Stimulated activated CD4-positive, alpha-beta T cell treated with anti-CD3 and anti-CD28 coated beads, Interleukin-15, amount 100 ng/mL, for 48 hours (primary cell): ENCODE data around the gene MAP3K9.
"Not testable (repeated sequence)": the region's sequence is repeated elsewhere in the genome, so short reads cannot be mapped to it uniquely, and the experiment has no call there.

Source experiments
- DNase-seq, 2 donors: peaks; one replicate each; pipeline ENCODE4 v3.0.0-alpha.2; 2020; ENCODE audit warnings: low read depth in 2 of 2

MAP3K9 gene

DNA sequence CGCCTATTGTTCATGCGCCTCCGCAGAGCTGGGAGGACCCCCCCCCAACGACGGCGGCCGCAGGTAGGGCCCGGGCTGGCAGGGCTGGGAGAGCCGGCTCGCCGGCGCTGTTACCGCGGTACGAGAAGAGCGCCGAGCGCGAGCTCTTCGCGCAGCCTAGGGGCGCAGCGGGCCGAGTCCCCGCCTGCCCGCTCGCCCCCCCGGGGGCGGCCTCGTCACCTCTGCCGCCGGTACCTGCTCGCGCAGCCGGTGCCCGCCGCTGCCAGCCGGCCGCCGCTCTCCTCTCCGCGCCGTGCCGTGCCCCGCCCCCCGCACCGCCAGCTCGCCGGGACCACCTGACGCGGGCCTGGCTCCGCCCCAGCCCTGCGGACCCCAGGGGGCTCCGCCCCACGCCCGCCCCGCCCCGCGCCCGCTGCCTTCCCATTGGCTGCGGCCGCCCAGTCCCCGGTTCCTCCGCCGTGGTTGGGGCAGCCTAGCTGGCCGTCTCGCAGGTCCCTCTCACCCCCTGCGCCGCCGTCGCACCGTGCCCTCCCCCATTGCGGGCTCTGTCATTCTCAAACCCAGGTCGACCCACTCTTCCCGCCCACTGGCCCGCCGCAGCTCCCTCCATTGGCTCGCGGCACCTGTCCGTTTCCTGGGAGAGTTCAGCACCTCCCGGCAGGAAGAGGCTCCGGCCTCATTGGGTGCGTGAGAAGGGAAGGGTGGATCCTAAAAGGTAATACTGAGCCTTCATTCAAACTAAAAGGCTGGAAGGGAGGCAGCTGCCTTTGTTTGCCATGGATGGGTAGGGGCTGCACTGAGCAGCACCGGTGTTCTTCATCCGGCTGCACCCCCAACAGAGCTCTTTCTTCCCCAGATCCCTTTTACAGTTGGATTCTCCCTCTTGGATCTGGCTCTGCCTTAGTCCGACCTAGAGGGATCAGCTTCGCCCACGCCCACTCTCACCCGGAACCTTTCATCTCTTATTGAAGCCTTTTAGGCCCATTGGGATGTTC, at the start of gene MAP3K9:
Gene MAP3K9, minus strand, starts transcription at position 289 of the 995 bp plus-strand sequence. CDS start 342 bp downstream, outside the sequence.
- DNase-seq = peak; percentile 89 to 93

DNA sequence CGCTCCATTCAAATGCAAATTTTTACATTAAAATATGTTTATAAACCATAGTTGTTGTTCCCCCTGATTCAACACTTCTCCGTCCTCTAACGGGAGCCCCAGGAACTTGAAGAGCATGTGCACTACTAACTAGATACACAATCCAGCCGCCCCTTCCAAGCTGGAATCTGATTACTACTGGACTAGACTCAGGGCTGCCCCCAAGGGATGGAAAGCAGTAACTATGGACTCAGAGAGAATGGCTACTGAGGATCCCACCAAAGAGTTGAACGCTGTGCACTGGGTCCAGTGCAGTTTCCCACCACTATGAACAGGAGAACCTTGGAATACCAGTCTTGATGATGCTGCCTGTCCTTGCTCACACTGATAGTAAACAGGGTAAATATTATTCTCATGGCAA, 49.3 kb upstream of the MAP3K9 start:
- DNase-seq = no peak

DNA sequence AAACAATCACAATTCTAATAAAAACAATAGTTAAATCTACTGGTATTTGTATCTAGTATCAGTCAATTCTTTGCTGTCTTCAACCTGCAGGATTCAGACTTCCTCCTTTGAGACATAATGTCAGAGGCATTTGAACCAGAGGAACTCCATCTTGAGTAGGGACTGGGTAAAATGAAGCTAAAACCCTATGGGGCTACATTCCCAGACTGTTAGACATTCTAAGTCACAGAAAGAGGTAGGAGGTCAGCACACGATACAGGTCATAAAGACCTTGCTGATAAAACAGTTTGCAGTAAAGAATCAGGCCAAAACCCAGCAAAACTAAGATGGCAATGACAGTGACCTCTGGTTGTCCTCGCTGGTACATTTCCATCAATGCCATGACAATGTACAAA, 48.2 kb upstream of the MAP3K9 start:
- DNase-seq = no peak

DNA sequence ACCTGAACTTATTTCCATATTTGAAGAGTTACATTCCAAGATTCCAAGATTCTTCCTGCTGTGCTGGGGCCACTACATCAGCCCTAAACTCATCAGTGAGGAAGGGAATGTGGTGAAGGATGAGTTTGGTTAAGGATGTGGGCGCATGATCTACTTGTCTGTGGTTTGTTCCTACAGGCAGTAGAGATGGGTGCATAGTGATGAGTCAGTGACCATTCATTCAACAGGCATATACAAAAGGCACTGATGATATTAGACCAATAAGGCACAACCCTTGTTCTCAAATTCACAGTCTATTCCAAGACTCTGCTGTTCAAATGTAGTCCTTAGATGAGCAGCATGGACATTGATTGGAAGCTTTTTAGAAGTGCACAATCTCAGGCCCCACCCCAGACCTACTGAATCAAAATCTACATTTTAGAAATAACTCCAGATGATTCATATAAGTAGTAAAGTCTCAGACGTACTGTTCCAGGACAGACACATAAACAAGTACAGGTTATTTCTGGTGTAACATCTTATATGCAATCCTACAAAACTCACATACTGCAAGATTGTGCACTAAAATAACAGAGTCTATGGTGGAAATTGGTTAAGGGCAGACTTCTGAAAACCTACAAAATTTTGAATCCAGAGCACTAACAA, 47.7 kb upstream of the MAP3K9 start:
- peak in 1 of 2 donors; percentile 22 for DNase-seq

DNA sequence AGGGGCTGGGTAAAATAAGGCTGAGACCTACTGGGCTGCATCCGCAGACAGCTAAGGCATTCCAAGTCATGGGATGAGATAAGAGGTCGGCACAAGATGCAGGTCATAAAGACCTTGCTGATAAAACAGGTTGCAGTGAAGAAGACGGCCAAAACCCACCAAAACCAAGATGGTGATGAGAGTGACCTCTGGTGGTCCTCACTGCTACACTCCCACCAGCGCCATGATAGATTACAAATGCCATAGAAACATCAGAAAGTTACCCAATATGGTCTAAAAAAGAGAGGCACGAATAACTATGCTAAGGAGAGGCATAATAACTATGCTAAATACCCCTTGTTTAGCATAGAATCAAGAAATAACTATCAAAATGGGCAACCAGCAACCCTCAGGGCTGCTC, 46.2 kb upstream of the MAP3K9 start:
- DNase-seq = no peak

DNA sequence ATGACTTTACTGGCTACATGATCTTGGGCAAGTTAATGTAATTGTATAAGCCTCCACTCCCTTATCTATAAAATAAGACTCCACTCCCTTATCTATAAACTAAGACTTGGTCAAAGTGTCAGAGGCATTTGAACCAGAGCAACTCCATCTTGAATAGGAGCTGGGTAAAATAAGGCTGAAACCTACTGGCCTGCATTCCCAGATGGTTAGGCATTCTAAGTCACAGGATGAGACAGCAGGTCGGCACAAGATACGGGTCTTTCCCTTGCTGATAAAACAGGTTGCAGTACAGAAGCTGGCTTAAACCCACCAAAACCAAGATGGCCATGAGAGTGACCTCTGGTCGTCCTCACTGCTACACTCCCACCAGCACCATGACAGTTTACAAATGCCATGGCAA, 44.3 kb upstream of the MAP3K9 start:
- DNase-seq = not testable (repeated sequence)

DNA sequence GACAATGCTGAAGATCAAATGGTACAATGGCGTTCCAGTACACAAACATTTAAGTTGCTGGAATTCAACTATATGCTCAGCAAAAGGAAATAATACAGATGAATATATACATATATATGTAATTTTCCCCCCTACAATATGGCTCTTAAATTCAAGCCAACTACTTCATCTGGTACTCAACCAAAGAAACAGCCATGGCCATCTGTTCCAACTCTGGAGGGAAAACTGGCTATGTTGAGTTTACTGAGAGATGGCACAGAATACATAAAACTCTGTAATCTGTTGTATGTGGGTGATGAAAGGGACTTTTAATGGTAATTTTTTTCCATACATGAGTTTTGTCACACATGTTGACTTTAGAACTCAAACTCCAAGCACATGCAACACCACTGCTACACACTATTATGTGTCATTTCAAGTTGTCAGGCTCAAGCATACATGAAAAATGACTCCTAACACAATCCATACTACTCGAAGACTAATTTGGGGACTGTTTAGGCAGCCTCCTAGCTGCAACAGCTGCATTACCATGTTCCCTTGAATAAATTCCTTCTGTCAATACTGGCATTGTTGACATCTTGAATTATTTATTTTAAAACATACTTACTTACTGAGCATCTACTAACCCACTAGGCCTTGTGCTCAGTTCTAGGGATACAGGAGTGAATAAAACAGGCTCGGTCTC, 38.2 kb upstream of the MAP3K9 start:
- DNase-seq = no peak

DNA sequence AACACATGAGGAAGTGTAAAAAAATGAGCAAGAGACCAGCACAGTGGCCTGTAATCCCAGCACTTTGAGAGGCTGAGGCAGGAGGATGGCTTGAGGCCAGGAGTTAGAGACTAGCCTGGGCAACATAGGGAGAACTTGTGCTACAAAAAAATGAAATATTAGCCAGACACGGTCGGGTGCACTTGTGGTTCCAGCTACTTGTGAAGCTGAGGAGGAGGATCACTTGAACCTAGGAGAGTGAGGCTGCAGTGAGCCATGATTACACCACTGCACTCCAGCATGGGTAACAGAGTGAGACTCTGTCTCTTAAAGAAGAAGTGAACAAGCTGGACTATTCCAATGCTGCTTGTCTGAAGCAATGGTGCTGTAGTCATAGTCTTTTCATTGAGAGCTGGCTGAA, 36.3 kb upstream of the MAP3K9 start:
- DNase-seq = no peak

DNA sequence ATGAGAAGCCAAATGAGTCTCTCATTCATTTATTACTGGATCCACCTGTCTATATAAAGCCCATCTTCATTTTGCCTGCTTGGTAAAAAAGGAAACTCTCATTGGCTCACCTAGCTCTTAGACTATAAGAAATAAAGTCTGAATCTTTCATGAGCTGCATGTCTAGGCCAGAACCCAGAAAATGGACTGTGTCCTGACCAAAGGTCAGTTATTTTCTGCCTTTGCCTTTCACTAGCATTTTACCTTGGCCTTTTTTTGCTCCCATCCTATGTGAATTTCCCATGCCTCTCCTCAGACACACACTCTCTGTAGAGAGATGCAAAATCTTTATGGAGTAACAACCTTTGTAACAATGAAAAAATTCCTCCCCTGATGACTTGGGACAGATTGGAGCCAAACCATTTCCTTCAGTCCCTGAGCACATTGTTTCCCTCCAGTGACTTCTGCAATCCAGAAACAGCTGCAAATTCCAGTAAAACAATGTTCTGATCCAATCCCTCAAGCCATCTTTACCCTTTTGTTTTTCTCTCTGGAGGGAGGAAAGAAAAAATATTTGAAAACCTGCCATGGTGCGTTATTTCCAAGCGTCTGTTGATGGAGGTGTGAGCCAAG, 33.6 kb upstream of the MAP3K9 start:
- DNase-seq = no peak

DNA sequence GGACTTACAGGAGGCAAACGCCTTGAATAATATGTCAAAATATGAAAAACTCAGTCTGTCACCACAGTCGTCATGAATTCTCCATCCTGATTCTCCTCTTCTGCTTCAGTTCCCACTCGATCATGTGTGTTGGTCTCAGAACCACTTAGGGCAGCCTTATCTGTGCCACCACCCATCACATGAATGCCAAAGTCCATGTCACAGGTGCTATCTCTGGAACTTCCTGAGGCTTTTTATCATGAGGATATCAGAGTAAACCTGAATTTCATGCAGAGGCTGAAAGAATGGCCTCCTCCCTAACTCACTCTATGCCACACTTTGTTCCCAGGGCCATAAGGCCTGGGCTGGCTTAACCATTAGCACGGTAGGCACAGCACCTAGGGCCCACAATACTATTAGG, 28.8 kb upstream of the MAP3K9 start:
- DNase-seq = no peak

DNA sequence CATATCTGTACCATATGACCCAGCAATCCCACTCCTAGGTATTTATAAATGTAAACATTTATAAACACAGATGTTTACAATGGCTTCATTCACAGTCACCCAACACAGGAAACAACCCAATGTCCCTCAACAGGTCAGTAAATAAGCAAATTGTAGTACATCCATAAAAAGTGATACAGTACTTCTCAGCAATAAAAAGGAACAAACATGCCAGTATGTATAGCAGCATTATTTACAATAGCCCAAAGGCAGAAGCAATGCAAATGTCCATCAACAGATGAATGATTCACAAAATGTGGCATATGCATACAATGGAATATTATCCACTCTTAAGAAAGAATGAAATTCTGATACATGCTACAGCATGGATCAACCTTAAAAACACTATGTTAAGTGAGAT, 27.6 kb upstream of the MAP3K9 start:
- DNase-seq = no peak

DNA sequence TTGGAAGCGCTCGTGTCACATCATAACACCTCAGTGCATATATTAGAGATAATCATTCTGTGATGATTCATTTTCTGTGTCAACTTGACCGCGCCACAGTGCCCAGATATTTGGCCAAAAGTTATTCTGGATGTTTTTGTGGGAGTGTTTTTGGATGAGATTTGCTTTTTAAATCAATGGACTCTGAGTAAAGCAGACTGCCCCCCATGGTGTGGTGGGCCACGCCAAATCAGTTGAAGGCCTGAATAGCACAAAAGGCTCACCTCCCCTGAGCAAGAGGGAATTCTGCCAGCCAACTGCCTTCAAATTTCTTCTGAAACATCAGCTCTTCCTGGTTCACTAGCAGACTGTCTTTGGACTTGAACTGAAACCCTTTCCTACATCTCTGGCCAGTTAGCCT, 24.6 kb upstream of the MAP3K9 start:
- DNase-seq = no peak

DNA sequence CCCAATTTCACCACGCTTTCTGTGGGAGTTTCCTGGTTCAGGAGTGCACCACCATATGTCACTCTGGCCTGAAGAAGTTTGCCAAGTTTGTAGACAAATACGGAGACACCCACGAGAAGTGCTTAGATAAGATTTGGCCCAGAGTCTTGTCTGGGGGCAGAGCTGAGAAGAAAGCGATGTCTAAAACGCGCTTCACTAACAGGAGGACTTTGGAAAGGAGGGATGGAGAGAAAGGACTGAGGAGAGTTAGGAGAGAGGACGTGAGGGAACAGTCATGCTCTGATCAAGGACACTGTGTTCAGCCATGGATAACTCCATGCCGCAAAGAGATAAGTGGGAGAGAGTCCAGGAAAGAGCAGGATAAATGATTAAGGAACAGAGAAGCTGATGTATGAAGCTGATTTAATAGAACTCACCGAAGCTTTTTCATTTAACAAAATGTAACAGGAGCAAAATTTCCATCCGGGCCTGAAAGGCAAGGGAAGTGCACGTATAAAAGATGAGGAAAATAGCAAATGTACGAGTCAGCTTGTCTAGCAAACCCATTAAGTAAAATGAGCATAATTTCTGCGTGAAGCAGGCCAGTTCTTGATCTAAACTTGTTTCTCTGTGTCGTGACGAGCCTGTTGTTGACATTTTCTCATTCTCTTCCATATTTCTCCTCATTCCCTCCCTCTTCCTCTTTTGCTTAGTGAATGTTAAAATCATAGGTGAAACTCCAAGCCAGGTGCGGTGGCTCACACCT, 23.4 kb upstream of the MAP3K9 start:
- DNase-seq = no peak

DNA sequence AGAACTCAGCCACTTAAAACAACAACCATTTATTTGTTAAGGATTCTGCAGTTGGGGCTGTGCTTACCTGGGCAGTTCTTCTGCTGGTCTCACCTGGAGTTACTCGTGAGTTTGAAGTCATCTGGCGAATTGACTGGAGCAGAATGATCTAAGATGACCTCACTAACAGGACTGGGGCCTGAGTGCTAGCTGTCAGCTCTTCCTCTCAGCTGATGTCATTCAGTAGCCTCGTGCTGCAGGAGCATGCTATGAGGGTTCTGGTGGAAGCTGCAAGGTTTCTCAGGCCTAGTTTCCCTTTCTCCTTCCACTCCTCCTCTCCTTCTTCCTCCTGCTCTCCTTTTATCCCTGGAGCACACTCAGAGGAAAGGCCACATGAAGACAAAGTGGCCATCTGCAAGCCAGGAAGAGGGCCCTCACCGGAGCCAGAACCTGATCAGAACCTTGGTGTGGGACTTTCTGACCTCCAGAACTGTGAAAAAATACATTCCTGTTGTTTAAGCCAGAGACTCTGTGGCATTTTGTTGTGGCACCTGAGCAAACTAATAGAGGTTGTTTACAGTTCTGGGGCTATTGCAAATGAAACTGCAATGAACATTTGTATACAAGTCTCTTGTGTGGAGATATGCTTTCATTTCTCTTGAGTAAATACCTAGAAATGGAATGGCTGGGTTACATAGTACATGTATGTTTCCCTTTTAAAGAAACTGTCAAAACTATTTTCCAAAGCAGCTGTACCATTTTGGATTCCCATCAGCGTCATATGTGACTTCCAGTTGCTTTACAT, 21.9 kb upstream of the MAP3K9 start:
- no peak for DNase-seq

DNA sequence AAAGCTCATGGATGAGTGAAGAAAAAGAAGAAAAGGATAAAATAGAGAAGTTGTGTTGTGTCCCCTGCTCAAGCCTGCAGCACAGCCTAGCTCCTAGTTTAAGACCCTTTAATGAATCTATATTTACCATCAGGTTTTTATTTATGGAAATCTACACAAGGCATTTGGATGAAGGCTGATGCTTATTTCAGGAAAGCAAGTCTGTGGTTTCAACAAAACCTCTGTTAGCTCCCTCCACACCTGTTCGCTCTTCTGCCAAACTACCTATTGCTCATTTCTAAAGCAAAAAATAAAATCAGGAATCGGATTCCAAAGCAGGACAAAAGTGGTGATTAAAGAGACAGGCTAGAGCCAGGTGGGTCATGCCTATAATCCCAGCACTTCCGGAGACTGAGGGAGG, 18.9 kb upstream of the MAP3K9 start:
- DNase-seq = no peak

DNA sequence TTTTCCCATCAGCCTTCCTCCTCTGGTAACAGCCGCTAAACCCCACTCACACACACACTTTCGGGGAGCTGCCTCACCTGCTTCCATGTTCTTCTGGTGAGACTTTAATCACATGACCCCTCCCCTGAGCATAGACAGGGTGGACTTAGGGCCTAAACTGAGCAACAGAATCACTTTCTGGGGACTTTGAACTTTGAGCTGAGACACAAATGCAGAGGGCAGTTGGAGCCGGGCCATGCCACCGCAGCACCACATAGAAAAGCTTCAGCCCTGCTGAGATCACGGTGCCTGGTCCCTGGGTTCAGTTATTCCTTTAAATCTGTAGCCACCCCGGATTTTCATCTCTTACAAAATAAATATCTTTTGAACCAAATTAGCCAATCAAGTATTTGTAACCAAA, 18.4 kb upstream of the MAP3K9 start:
- DNase-seq = no peak

DNA sequence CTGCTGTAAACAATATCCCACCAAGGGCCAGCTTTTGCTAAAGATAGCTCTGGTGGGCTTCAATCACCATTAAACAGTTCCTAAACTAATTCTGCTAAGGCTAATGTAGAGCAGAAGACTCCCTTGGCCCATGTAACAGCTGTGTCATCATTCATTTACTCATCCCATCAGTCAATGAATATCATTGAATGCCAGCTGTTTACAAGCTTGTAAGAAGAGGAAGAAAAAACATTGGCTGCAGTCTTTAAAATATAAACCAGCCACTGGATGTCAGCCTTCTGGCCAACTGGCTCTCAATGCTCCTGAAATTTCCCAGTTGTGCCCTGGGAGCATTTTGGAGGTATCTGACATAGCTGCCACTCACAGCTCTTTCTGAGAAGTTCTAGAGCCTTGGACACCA, 18.0 kb upstream of the MAP3K9 start:
- DNase-seq = no peak

DNA sequence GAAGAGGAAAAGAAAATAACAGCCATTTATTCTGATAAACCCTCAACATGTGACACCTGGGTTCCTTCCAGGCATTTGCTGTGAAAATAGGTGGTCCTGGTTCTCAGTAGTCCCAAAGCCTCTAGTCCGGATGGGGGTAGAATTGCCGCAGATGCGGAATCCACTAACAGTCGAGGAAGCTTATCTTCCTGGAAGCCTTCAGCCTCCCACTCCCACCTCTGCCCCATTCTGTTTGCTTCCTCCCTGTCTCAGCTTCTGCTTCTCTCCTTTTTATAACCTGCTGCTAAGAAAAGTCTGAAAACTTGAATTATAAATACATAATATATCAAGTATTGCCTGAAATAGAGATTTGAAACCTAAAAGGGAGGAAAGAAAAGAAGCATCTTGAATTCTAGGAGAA, 14.0 kb upstream of the MAP3K9 start:
- no peak for DNase-seq

DNA sequence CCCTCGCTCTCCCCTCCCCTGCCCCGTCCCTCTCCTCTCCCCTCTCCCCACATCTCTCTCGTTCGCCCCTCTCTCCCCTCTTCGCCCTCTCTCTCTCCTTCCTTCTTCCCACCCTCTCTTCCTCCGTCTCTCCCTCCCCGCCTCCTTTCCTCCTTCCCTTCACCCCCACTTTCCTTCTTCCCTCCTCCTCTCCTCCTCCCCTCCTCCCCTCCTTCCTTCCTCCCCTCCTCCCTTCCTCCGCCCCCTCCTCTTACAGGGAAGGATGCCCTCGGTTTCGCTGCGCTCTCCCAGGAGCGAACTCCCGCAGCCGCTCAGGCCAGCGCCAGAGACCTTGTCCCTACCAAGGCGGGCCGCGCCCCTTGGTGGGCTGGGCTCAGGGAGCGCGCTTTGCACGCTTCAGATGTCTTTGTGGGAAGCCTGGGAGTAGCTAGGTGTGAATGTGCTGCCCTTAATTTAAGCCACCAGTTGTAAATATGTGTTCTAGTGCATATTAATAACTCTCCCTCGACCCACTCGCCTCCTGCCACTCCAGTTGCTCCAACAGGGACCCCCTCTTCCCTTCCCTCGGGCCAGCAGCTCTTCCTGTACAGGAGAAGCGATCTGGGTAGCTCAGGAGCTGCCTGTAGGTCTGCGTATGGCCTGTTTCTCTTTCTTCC, 13.3 kb upstream of the MAP3K9 start:
- DNase-seq = no peak
